AML-193 (cell line): ENCODE measurements around the gene TIAM1.

Experiments used
- DNase-seq, 2 experiments: peaks; one replicate each; lab custom pipeline; 2025; lab: John Stamatoyannopoulos, UW

The TIAM1 gene

DNA sequence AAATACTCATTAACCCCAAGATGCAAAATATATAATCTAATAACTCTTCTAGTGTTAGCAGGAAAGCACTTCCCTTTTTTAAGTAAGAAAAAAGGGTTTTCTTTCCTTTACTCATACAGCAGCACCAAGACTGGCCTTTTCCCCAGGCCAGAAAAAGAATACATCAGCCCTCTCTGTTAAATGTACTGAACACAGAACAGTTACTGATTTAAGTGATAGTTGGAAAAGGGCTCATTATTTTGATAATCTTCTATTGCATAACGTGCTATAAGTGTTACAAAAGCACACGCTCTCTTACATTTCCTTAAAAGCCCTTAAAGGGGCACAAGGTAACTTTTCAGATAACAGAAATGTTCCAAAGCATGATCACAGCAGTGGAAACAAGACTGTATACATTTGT lies 142.9 kb downstream of the TIAM1 start:
- DNase-seq, result peak; percentile 37 to 48

GRCh38 chr21:31198575-31198974 lies 145.5 kb downstream of the TIAM1 start:
- peak; percentile 26 to 42 for DNase-seq

- DNase-seq, result no peak
Measured at GRCh38 chr21:31196724-31197123, 147.3 kb downstream of the TIAM1 start.

DNA sequence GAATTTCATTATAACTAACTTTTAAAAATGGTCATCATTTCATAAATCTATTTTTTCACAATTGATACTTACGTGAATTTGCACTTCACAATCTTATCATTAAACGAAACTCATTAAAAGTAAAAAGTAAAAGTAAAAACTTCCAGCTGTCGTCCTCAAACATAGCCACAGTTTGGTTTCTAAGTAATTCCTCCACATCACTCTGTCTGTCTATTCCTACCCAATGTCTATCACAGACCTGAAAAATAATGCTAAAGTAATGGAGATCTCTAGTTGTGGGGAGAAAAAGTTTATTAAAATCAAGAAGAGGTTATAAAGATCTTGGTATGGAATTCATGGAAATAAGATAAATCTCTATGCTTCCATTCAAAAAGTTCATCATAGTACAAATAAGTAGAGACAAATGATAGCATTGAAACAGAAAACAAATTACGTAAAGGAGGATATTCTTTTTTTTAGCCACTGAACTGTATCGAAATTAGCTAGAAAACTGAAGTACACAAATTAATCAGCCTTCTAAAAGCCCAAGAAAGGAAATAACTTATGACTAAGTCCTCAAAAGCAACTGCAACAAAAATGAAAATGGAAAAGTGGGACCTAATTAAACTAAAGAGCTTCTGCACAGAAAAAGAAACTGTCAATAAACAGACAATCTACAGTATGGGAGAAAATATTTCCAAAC lies 148.6 kb downstream of the TIAM1 start:
- DNase-seq, result no peak

DNA sequence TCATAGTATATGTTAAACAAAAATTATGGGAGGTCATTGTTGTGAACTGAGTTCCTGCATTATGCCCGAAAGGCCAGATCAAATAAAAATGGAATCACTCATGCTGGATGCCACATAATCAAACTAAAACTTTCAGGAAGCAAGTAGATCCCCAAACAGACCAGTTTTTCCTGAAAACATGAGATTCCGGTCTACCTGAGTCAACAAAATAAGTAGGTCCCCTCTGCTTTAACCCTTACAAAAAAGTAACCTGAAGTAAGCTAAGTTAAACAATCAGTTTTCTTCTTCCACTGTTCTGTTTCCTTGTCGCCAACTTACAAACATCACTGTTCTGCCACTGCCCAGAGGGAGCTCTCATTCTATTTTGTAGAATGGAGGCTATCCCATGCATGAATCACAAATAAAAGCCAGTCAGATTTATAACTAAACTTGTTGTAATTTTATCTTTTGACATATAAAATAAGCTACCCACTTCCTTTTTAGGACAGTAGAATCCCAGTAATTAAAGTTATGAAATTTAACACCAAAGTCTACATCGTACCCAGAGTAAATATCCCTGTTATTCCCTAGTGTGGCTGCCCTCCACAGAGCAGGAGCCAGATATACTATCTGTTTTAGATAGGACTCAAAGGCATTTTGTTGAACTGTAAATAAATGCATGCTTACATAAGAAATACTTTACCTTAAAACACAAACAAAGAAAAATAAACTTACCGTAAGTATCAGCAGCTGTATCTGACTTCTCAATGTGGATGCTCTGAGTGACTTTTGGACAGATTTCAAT lies 149.4 kb downstream of the TIAM1 start:
- no peak for DNase-seq

- DNase-seq, result no peak
Measured at GRCh38 chr21:31193761-31194160, 150.3 kb downstream of the TIAM1 start.

- no peak for DNase-seq
Measured at GRCh38 chr21:31191553-31191952, 152.5 kb downstream of the TIAM1 start.

GRCh38 chr21:31190516-31190915 lies 153.5 kb downstream of the TIAM1 start:
- DNase-seq, result no peak

- DNase-seq, result no peak
Measured at GRCh38 chr21:31187499-31187898, 156.6 kb downstream of the TIAM1 start.

DNA sequence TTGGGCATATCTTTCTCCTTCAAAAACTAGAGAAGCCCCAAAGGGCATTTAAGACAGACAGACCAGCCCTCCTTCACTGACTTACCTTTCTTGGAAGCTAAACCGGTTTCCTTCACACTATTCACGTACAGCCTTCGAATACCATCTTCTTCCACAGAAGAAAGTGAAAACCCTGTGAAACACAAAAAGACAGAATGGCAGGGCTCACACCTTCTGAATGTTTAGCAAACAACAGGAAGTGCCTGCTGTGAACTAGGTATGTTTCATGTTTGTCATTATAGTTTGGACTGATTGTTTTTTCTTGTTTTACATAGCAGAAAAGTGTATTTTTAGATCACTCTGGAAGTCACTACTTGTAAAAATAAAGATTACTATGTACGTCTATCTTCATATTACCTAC lies 157.1 kb downstream of the TIAM1 start:
- no peak for DNase-seq

DNA sequence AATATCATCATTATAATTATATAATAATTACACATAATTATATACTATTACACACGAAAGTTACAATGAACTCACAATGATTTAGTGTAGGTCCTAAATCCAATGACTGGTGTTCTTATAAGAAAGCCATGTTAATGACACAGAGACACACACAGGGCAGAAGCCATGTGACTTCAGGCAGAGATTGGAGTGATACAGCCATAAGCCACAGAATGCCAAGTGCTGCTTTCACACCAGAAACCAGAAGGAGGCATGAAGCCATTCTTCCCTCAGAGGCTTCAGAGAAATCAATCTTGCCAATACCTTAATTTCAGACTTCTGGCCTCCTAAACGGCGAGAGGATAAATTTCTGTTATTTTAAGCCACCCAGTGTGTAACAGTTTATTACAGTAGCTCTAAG lies 158.4 kb downstream of the TIAM1 start:
- DNase-seq, result no peak

DNA sequence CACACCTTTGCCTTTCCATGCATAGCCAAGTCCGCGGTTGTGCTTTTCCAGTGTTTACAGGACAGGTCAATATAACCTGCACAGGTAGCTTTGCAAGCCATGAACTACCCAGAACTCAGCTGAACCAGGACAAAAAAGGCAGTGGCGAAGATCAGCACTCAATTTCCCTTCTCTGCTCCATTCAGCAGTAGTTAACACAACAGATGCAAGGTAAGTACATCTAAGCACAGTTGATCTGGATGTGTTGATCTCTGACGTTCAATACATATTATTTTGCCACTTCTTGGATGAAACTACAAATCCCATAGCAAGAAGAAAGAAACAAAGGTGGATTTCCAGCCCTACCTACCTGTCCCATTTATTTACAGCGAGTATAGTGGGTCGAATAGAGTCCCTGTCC lies 159.2 kb downstream of the TIAM1 start:
- DNase-seq, result no peak

- no peak for DNase-seq
Measured at GRCh38 chr21:31184459-31184858, 159.6 kb downstream of the TIAM1 start.

DNA sequence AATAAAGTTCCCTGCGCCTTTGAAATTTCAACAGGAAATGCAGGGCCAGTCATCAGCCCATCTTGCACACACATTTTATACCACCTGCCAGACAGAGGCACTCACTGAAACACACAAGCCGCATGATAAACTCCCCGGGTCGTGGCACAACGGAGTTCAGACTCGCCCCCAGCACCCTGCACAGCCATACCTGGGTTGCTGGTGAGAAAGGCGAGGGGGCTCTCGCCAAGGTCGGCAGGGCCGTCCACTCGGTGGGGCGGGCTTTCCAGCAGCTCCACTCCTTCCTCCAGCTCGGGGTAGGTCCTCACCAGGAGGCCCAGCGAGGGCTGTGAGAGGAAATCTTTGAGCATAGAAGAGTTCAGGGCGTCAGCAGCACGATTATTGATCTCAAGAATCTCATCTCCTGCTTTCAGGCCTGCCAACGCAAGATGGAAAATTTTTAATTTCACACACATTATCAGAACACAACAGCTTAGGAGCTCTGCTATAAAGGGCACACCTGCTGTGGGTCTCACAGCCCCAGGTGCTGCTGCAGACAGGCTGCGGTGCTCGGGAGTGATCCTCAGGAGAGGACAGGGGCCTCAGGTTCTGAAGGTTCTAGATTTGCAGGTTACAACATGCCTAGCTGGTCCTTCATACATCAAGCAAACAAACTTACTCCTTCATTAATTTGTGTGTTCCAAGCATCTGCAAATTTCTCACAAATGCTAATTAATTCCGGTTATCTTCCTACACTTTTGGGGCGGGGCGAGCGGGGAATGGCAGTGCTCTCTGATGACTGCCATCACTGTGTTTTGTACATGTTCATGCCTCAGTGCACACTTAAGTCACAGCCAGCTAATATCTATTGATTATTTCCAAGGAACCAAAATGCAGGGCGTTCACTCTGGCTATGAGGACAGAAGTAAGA lies 161.6 kb downstream of the TIAM1 start:
- DNase-seq, result no peak

DNA sequence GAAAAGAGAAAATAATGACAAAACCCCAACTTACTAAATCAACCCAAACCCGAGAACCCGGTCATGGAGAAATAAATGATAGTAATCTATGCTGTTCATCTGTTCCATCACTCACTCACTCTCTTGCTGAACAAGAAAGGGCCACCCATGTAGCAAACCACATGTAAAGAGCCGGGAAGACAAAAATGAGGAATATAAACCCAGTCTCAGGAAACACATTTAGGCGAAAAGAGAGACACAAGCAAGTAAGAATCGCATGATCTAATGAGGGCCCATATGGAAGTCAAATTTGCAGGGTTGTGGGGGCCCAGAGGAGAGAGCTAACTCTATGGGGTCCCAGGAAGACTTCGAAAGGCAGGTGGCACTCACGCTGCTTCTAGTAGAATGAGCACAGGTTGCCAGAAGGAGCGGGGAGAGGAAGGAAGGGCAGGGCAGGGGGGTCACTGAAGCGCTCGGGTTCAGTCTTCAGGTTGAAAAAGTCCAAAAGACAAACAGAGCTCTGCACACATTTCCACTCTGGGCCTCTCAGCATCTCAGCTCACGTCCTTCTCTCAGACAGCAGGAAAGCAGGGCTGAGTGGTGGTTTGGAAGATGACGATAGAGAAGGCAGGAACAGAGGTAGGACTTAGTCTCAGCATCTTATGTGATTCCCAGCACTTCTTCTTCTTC lies 162.8 kb downstream of the TIAM1 start:
- DNase-seq, result no peak

- peak; percentile 30 to 44 for DNase-seq
Measured at GRCh38 chr21:31180256-31181081, 163.6 kb downstream of the TIAM1 start.

DNA sequence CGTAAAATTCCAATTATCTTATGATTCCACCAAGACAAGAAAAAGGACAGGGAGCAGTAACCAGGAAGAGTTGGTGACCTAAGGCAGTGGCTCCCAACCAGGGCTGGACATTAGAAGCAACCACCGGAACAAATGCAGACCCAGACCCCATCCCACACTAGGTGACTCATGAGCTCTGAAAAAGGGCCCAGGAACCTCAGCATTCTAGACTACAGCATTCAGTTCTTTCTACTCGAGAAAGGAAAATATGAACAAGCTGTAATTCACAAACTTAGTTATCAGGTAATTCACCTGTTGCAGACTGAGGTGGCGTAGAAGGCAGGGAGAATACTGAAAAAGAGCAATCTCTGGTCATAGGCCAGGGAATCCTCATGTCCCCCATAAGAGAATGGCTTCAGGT lies 167.3 kb downstream of the TIAM1 start:
- DNase-seq, result no peak

DNA sequence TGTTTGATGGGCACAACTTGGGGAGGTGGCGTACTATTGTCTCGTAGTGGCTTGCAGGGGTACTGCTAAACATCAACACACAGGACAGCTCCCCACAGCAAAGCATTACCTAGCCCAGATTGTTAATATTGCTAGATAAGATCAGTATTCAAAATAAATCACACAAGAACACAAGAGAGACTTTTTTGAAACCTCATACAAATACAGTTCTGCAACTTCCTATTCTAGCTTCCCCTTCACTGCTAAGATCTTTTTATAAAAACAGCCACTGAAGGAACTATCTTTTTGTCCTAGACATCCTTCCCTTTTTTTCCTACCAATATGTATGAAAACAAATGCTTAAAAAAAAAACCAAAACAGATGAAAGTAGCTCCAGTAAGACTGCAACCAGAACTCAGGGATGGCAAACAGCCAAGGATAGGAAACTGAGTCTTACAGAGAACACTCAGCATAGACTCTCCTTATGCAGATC lies 167.9 kb downstream of the TIAM1 start:
- DNase-seq, result peak; percentile 39 to 63

GRCh38 chr21:31173881-31174555 lies 170.0 kb downstream of the TIAM1 start:
- DNase-seq, result no peak

DNA sequence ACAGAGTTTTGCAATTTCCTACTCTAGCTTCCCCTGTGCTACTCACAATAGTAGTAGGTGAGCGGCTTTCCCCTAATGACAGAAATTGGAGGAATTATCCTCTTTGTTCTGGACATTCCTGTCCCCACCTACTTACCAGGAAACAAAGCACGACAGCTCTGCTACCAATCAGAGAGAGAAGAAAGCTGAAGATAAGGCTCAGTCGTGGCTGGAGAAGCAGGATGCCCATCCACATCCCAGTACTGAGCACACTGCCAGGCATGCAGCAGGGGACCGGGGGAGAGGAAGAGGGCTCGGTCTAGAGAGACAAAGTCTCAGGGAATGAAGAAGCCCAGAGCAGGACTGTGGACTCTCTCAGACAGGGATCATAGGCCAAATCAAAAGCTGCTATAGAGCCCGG lies 171.7 kb downstream of the TIAM1 start:
- DNase-seq, result no peak
